GM12872 (cell line): ENCODE results near the gene NUDC.

Experiments
- CTCF ChIP-seq: IDR thresholded peaks from 3 replicates; pipeline ENCODE4 v1.5.1; 2011; ENCODE audit warnings: low read depth, mild to moderate bottlenecking, low read length, moderate library complexity; ENCODE audit not compliant: insufficient read depth

Gene NUDC

GRCh38 chr1:26994787-26995517 lies 73.4 kb downstream of the NUDC start:
- TF ChIP-seq CTCF: no peak

- TF ChIP-seq CTCF: no peak
Measured at GRCh38 chr1:26996024-26996423, 74.5 kb downstream of the NUDC start.
